ENCODE measurements around the gene ATP8A2. TPM values are rescaled to one million over a fixed set of nuclear protein-coding genes. Genes with fewer than 3 reads are reported as not detected.

Gene ATP8A2
- total and polyA plus RNA-seq, 9 of the 15 experiments (the other 6 are each of a cell fraction or from before 2014, with no cell fraction given), result under 0.01 to 0.33 (median 0.06) TPM; not detected in 4

GRCh38 chr13:25725104-25725503 is 353.3 kb downstream of the ATP8A2 start:
- H3K27me3 ChIP-seq (ENCODE audit: control insufficient read depth in 2 of 2, insufficient read depth in 2 of 2, low read length in 2 of 2), result no peaks in the 10 kb centered on the region
- no peak overlapping the region for H3K4me2 ChIP-seq (ENCODE audit: insufficient read depth, low read length)
- ATAC-seq, result no peak
- H3K9ac ChIP-seq (ENCODE audit: insufficient read depth in 1 of 2, low read depth in 2 of 2, low read length in 2 of 2), result no peak overlapping the region
- no TSS peak for BruUV-seq (replicated peaks)
- intact Hi-C loops (cut with micrococcal nuclease) (no loop called here), in situ Hi-C loops (cut with MboI) (no loop called here)
- DNase-seq (ENCODE audit: extremely low read depth in 1 of 4, low spot score in 3 of 4), result peak in 1 of 4 experiments; percentile 1
- H3K9me1 ChIP-seq (ENCODE audit: control insufficient read depth, insufficient read depth, low read length), result no peaks in the 10 kb centered on the region
- no peak overlapping the region for H3K4me3 ChIP-seq
- H3K27ac ChIP-seq (ENCODE audit: extremely low read depth, low read depth, low read length), result no peak overlapping the region
- ChIA-PET POLR2A (no interaction called here), CTCF (ENCODE audit: low intra/inter-chr PET ratio) (no interaction called here)
- H2AFZ ChIP-seq (ENCODE audit: low read depth, low read length), result no peak overlapping the region
- H3K4me1 ChIP-seq (replicated peaks in 1 of 2; ENCODE audit: control insufficient read depth in 2 of 2, insufficient read depth in 2 of 2, low read length in 2 of 2), result no peaks in the 10 kb centered on the region
- no peaks in the 10 kb centered on the region for H3K36me3 ChIP-seq (ENCODE audit: control insufficient read depth, insufficient read depth, low read length)
- no peaks in the 10 kb centered on the region for H3K79me2 ChIP-seq (ENCODE audit: control insufficient read depth, insufficient read depth, low read length)
- no peaks in the 10 kb centered on the region for H4K20me1 ChIP-seq (replicated peaks; ENCODE audit: control insufficient read depth, insufficient read depth, low read length)
- no peaks in the 10 kb centered on the region for H3K9me3 ChIP-seq (replicated peaks; ENCODE audit: control insufficient read depth, insufficient read depth, low read depth, low read length)
- WGBS (ENCODE audit: insufficient coverage, low coverage, missing lambda C conversion rate), result 0% methylated on average over 3 of the region's 3 CpGs
- no peak for FAIRE-seq
- no peak for TF ChIP-seq ZNF551 (CRISPR knock-in tag; IDR thresholded peaks at IDR 0.05)
- TF ChIP-seq NFRKB (IDR thresholded peaks at IDR 0.05; ENCODE audit: low read depth), result no peak
- TF ChIP-seq, protein P1, sequence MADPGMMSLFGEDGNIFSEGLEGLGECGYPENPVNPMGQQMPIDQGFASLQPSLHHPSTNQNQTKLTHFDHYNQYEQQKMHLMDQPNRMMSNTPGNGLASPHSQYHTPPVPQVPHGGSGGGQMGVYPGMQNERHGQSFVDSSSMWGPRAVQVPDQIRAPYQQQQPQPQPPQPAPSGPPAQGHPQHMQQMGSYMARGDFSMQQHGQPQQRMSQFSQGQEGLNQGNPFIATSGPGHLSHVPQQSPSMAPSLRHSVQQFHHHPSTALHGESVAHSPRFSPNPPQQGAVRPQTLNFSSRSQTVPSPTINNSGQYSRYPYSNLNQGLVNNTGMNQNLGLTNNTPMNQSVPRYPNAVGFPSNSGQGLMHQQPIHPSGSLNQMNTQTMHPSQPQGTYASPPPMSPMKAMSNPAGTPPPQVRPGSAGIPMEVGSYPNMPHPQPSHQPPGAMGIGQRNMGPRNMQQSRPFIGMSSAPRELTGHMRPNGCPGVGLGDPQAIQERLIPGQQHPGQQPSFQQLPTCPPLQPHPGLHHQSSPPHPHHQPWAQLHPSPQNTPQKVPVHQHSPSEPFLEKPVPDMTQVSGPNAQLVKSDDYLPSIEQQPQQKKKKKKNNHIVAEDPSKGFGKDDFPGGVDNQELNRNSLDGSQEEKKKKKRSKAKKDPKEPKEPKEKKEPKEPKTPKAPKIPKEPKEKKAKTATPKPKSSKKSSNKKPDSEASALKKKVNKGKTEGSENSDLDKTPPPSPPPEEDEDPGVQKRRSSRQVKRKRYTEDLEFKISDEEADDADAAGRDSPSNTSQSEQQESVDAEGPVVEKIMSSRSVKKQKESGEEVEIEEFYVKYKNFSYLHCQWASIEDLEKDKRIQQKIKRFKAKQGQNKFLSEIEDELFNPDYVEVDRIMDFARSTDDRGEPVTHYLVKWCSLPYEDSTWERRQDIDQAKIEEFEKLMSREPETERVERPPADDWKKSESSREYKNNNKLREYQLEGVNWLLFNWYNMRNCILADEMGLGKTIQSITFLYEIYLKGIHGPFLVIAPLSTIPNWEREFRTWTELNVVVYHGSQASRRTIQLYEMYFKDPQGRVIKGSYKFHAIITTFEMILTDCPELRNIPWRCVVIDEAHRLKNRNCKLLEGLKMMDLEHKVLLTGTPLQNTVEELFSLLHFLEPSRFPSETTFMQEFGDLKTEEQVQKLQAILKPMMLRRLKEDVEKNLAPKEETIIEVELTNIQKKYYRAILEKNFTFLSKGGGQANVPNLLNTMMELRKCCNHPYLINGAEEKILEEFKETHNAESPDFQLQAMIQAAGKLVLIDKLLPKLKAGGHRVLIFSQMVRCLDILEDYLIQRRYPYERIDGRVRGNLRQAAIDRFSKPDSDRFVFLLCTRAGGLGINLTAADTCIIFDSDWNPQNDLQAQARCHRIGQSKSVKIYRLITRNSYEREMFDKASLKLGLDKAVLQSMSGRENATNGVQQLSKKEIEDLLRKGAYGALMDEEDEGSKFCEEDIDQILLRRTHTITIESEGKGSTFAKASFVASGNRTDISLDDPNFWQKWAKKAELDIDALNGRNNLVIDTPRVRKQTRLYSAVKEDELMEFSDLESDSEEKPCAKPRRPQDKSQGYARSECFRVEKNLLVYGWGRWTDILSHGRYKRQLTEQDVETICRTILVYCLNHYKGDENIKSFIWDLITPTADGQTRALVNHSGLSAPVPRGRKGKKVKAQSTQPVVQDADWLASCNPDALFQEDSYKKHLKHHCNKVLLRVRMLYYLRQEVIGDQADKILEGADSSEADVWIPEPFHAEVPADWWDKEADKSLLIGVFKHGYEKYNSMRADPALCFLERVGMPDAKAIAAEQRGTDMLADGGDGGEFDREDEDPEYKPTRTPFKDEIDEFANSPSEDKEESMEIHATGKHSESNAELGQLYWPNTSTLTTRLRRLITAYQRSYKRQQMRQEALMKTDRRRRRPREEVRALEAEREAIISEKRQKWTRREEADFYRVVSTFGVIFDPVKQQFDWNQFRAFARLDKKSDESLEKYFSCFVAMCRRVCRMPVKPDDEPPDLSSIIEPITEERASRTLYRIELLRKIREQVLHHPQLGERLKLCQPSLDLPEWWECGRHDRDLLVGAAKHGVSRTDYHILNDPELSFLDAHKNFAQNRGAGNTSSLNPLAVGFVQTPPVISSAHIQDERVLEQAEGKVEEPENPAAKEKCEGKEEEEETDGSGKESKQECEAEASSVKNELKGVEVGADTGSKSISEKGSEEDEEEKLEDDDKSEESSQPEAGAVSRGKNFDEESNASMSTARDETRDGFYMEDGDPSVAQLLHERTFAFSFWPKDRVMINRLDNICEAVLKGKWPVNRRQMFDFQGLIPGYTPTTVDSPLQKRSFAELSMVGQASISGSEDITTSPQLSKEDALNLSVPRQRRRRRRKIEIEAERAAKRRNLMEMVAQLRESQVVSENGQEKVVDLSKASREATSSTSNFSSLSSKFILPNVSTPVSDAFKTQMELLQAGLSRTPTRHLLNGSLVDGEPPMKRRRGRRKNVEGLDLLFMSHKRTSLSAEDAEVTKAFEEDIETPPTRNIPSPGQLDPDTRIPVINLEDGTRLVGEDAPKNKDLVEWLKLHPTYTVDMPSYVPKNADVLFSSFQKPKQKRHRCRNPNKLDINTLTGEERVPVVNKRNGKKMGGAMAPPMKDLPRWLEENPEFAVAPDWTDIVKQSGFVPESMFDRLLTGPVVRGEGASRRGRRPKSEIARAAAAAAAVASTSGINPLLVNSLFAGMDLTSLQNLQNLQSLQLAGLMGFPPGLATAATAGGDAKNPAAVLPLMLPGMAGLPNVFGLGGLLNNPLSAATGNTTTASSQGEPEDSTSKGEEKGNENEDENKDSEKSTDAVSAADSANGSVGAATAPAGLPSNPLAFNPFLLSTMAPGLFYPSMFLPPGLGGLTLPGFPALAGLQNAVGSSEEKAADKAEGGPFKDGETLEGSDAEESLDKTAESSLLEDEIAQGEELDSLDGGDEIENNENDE (IDR thresholded peaks at IDR 0.05; ENCODE audit: low read depth, low read length), result no peak
- no peak for TF ChIP-seq ZNF133 (CRISPR knock-in tag; IDR thresholded peaks at IDR 0.05)
- no peak for TF ChIP-seq ZNF212 (CRISPR knock-in tag; IDR thresholded peaks at IDR 0.05)
- no peak for TF ChIP-seq HNRNPK (IDR thresholded peaks at IDR 0.05; ENCODE audit: low read depth, low read length, poor library complexity, severe bottlenecking)
- no peak for TF ChIP-seq KLF1 (tag; IDR thresholded peaks at IDR 0.05)
- TF ChIP-seq CSDE1 (IDR thresholded peaks at IDR 0.05), result no peak
- no peak for TF ChIP-seq FOXJ2 (tag; IDR thresholded peaks at IDR 0.05)
- TF ChIP-seq BCOR (IDR thresholded peaks at IDR 0.05), result no peak
- TF ChIP-seq ARID3A (IDR thresholded peaks at IDR 0.05; ENCODE audit: borderline replicate concordance, low read depth, low read length), result no peak
- no peak for TF ChIP-seq CHD1 (IDR thresholded peaks at IDR 0.05; ENCODE audit: low read length)
- no peak for TF ChIP-seq BRD4 (IDR thresholded peaks at IDR 0.05)

All from K562 (cell line).